Stimulated activated CD4-positive, alpha-beta T cell treated with anti-CD3 and anti-CD28 coated beads, Interleukin-15, amount 100 ng/mL, for 48 hours (primary cell): ENCODE data around the gene COL18A1.

Source experiments
- DNase-seq, 2 donors: peaks; one replicate each; pipeline ENCODE4 v3.0.0-alpha.2; 2020; ENCODE audit warnings: low read depth in 2 of 2

The COL18A1 gene

GRCh38 chr21:45546636-45547544 is 141.9 kb downstream of the COL18A1 start:
- no peak for DNase-seq

DNA sequence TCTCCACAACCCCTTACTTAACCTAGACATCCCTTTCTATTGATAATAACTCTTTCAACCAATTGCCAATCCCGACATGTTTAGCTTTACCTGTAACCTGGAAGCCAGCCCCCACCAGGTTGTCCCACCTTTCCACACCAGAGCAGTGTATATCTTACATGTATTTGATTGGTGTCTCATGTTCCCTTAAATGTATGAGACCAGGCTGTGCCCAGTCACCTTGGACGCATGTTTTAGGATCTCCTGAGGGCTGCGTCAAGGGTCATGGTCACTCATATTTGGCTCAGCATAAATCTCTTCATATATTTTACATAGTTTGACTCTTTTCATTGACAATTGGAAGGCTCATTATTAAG is 142.6 kb downstream of the COL18A1 start:
- no peak for DNase-seq

DNA sequence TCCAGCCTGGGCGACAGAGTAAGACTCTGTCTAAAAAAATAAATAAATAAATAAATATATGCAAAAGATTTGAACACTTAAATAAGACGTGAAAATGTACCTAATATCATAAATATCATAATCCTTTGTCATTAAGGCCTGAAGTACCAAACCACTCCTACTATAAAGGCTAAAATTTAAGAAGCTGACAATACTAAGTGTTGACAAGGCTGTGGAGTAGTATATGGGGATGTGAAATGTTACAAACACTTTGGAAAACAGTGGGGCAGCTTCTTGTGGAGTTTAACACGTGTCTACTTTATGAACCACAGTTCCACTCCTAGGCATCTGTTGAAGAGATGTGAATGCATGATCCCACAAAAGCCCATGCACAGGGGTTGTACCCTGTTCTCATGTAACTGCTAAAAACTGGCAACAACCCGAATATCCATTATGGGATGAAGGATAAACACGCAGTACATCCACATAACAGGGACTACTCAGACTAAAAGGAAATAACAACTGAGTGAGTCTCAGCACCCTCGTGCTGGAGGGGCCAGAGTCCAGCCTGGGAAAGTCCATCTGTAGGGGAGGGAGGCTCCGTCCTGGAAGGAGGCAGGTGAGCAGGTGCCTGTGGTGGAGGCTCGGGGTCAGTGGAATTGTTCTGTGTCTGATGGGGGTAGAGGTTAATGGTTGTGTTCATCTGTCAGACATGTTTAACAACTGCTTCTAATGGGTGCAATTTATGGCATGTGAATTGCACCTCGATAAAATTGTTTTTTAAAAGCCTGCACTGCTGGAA is 143.9 kb downstream of the COL18A1 start:
- DNase-seq, result no peak

- no peak for DNase-seq
These were observed 144.9 kb downstream of the COL18A1 start for GRCh38 chr21:45549626-45550463.

DNA sequence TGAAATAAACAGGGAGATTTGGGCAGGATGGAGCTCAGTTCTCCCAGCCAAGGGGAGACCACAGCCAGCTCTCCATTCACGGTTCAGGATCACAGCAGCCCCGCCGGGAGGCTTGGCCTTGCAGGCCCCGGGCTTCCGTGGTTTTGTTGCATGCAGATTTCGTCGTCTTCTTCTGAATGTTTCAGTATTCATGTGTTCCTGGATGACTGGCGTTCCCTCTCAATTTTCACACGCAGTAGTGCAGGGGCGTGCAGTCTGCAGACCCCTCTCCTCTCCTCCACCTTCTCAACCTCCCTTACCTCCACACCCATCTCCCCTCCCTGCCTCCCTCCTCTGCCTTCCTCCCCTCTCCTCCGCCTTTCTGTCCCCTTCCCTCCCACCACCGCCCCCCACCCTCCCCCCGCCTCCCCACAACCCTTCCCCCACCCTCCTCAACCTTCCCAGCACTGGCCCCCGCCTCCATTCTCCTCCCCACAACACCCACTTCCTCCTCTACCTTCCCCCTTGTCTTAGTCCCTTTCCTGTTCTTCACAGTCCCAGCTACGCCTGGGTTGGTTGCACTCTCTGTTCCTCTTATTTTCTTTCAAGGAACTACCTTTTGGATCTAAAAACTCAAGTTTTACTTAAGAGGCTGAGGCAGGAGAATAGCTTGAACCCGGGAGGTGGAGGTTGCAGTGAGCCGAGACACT is 145.7 kb downstream of the COL18A1 start:
- peak in 1 of 2 donors; percentile 58 for DNase-seq

DNA sequence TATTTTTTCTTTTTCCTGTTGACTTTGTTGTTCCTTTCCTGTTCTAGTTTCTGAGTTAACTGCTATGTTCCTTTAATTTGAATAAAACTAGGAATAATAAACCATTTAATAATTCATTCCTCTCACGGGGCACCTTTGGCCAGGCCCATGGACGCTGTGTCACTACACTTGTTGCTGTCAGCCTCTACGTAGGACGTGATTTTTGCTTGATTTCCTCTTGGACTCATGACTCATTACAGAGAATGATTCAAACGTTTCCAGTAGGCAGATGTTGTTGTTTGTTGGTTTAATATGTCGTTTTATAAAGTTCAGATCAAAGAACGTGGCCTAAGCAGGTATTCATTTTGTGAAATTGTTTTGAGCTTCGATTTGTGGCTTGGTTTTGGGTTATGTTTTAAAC is 146.4 kb downstream of the COL18A1 start:
- peak in 1 of 2 donors; percentile 41 for DNase-seq

- DNase-seq, result no peak
These were observed 147.1 kb downstream of the COL18A1 start for GRCh38 chr21:45551783-45552695.

- no peak for DNase-seq
These were observed 147.9 kb downstream of the COL18A1 start for GRCh38 chr21:45552696-45553391.

GRCh38 chr21:45554477-45555175 is 149.7 kb downstream of the COL18A1 start:
- DNase-seq, result peak; percentile 63 to 82

DNA sequence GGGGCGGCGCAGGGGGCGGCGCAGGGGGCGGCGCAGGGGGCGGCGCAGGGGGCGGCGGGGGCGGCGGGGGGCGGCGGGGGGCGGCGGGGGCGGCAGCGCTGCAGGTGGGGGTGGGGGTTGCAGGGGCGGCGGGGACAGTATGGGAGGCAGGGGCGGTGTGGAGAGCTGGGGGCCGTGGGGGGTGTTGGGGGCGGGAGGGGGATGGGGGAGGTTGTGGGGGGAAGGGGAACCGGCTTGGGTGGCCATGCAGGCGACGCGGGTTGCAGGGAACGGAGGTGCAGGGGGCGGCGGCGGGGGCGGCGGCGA is 150.2 kb downstream of the COL18A1 start:
- DNase-seq, result no peak

- peak in 1 of 2 donors; percentile 64 for DNase-seq
These were observed 150.8 kb downstream of the COL18A1 start for GRCh38 chr21:45555557-45556301.

- DNase-seq, result no peak
These were observed 151.3 kb downstream of the COL18A1 start for GRCh38 chr21:45556302-45556644.

DNA sequence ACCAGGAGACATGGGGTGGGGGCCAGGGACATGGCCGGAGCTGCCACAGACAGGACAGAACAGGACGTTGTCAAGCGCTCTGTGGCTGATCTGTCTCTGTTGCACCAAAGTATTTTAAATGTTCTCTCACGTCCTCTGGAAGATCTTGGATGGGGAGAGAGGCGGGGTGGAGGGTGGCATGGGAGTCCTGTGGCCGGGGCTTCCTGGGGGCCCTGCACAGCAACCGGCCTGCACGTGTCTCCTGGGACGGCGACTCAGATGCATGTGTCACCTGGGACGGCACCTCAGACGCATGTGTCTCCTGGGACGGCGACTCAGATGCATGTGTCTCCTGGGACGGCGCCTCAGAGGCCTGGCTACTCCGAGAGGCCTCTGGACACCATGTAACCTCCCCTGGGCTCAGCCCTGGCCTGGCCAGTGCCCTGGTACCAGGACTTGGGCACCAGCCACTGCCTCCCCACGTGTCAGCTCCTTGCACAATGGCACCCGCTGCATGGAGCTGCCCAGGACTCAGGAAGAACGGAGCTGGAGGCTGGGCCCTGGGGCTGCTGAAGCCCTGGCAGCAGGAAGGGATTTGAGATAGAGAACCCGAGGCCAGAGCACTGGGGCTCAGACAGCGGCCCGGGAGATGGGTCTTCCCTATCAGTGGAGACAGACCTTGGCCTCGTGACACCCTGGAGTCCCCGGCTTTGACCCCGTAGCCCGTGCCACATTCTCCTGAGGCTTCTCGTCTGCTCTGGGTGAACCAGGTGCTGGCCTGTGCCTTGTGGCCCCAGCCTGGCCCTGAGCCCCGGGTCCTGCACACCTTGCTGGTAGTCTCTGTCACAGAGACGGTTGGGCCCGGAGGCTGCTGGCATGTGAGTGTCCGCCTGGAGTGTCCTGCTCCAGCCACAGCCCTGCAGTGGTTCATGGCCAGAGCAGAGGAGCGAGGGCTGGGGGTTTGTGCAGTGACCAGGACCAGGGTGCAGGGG is 152.0 kb downstream of the COL18A1 start:
- no peak for DNase-seq

DNA sequence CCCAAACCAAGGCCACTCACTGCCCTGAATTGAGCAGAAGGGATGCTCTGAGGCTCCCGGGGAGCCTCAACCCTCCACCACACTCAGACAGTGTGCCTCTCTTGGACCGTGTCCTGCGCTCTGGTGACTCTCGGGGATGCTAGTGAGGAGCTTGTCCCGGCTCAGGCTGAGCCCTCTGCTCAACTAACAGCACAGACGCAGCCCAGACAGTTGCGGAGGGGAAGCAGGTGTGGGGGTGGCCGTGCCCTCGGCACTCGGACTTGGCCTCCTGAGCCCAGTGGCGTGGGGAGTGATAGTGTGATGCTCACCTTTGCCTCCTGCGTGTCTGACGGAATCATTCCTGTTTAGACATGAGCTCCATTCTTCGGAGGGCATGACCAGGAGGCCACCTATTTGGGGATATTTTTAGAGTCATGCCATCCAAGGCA is 152.7 kb downstream of the COL18A1 start:
- no peak for DNase-seq

GRCh38 chr21:45558044-45558721 is 153.2 kb downstream of the COL18A1 start:
- no peak for DNase-seq

DNA sequence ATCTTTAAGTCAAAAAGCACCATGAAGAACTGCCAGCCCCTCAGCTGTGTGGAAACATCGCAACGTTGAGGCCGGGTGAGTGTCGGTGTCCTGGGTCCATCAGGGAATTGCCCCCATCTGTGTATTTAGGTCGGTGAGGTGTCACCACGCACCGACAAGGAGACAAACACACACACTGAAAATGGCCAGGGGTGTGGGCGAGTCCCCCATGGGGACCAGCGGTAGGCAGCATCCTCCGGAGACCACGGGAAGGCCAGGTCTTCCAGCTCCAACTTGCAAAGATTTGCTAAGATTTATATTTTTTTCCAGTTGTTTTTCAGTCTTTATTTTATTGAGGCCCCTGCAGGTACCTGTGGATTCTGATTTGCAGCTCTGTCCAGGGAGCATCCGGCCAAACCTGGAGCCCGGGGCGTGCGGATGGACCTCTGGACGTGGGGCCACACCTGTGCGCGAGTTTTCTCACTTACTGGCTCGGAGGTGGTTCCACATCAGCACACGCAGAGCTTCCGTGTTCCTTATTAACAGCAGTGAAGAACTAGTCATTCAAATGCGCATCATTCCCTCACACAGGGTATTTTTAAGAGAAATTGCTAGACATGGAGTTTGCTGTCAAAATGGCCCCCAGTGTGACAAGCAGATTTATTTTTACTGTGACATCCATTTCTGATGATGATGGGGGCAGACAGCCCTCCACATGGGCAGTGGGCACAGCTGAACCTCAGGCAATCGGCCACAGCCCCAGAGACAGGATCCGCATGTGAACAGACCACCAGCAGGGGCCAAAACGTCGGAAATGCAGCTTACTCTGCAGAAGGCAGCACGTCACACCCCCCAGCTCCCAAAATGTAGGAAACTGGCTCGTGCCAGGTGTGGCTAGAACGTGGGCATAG is 154.5 kb downstream of the COL18A1 start:
- no peak for DNase-seq
